ENCODE measurements around the gene BTBD9. TPM values are rescaled to one million over a fixed set of nuclear protein-coding genes. Genes with fewer than 3 reads are reported as not detected.

Gene BTBD9
- total and polyA plus RNA-seq, 10 donors = 1.2 to 43.1 (median 27.8) TPM

GRCh38 chr6:38676236-38676973 lies 36.7 kb upstream of the BTBD9 start:
- H3K9me3 ChIP-seq = peaks cover 0 to 5% (median 0%) of the 10 kb centered on the region in 8 donors
- peaks cover 0 to 69% (median 15%) of the 10 kb centered on the region in 6 donors for H3K36me3 ChIP-seq
- no peak for DNase-seq
- H3K4me1 ChIP-seq = peaks cover 3 to 78% (median 39%) of the 10 kb centered on the region in 6 donors
- intact Hi-C loops (cut with DNase I; ENCODE audit: low total_unique reads) = no loop called here
- no peak for TF ChIP-seq POLR2A (IDR thresholded peaks at IDR 0.05)
- TF ChIP-seq CTCF (IDR thresholded peaks at IDR 0.05 in 8 of 11, conservative IDR thresholded peaks at IDR 0.05 in 3 of 11) = no peak
- peak in 1 of 3 donors; percentile 6 for TF ChIP-seq POLR2AphosphoS5 (IDR thresholded peaks at IDR 0.05)
- H3K27ac ChIP-seq = peak overlapping the region; percentile 3 to 89 (median 77)
- WGBS, 5 donors = 44 to 60% (median 54%) methylated on average over 2 of the region's 2 CpGs
- no peaks in the 10 kb centered on the region for H3K27me3 ChIP-seq (replicated peaks in 1 of 7)
- H3K4me3 ChIP-seq = no peak overlapping the region

GRCh38 chr6:38673397-38674165 lies 33.9 kb upstream of the BTBD9 start:
- peak overlapping the region in 5 of 8 donors; percentile 11 to 89 (median 53) for H3K27ac ChIP-seq
- peaks cover 3 to 70% (median 39%) of the 10 kb centered on the region in 6 donors for H3K4me1 ChIP-seq
- no peak overlapping the region for H3K4me3 ChIP-seq
- H3K36me3 ChIP-seq = peaks cover 0 to 40% (median 3%) of the 10 kb centered on the region in 6 donors
- TF ChIP-seq POLR2AphosphoS5 (IDR thresholded peaks at IDR 0.05) (peak in 1 of 3 donors; percentile 36), POLR2A (IDR thresholded peaks at IDR 0.05) (no peak)
- H3K27me3 ChIP-seq (replicated peaks in 1 of 7) = no peaks in the 10 kb centered on the region
- peaks cover 0 to 5% (median 0%) of the 10 kb centered on the region in 8 donors for H3K9me3 ChIP-seq
- DNase-seq = no peak
- WGBS, 5 donors = 25 to 38% (median 33%) methylated on average over 9 of the region's 9 CpGs
- intact Hi-C loops (cut with DNase I; ENCODE audit: low total_unique reads) = no loop called here

- intact Hi-C loops (cut with DNase I; ENCODE audit: low total_unique reads) = no loop called here
- no peak overlapping the region for H3K27ac ChIP-seq
- WGBS, 5 donors = 12 to 28% (median 20%) methylated on average over 2 of the region's 2 CpGs
- peaks cover 0 to 24% (median 0%) of the 10 kb centered on the region in 6 donors for H3K36me3 ChIP-seq
- DNase-seq = no peak
- no peak overlapping the region for H3K4me3 ChIP-seq
- peaks cover 0 to 5% (median 0%) of the 10 kb centered on the region in 8 donors for H3K9me3 ChIP-seq
- H3K4me1 ChIP-seq = peaks cover 3 to 53% (median 25%) of the 10 kb centered on the region in 6 donors
- TF ChIP-seq POLR2AphosphoS5 (IDR thresholded peaks at IDR 0.05) (no peak), POLR2A (IDR thresholded peaks at IDR 0.05) (no peak), CTCF (IDR thresholded peaks at IDR 0.05 in 8 of 11, conservative IDR thresholded peaks at IDR 0.05 in 3 of 11) (peak in 10 of 11 experiments; percentile 11 to 77 (median 66))
- no peaks in the 10 kb centered on the region for H3K27me3 ChIP-seq (replicated peaks in 1 of 7)
Measured at GRCh38 chr6:38671885-38672467, 32.2 kb upstream of the BTBD9 start.

GRCh38 chr6:38658418-38659167 lies 18.9 kb upstream of the BTBD9 start:
- WGBS, 5 donors = 81 to 90% (median 89%) methylated on average over 3 of the region's 3 CpGs
- DNase-seq = no peak
- TF ChIP-seq CTCF (IDR thresholded peaks at IDR 0.05 in 8 of 11, conservative IDR thresholded peaks at IDR 0.05 in 3 of 11) (no peak), POLR2AphosphoS5 (IDR thresholded peaks at IDR 0.05) (no peak)
- no peaks in the 10 kb centered on the region for H3K9me3 ChIP-seq
- intact Hi-C loops (cut with DNase I; ENCODE audit: low total_unique reads) = no loop called here
- no peaks in the 10 kb centered on the region for H3K27me3 ChIP-seq (replicated peaks in 1 of 7)
- H3K4me3 ChIP-seq = no peak overlapping the region
- no peak overlapping the region for H3K27ac ChIP-seq
- no peaks in the 10 kb centered on the region for H3K4me1 ChIP-seq
- H3K36me3 ChIP-seq = peaks cover 0 to 40% (median 1%) of the 10 kb centered on the region in 6 donors
